K562 (cell line): ENCODE results near the gene ACOT7. TPM values are rescaled to one million over a fixed set of nuclear protein-coding genes. Genes with fewer than 3 reads are reported as not detected.
A peak's percentile ranks its signal among the peaks of the same experiment; 100 is the strongest.

ENCODE experiments used
- ATAC-seq: fragments of 200-7000 bp; cut with Tn5 transposase; 3 replicates; pipeline ENCODE4 v1.9.1; 2020; ENCODE audit warnings: moderate library complexity
- BruUV-seq: library from RNA; stranded (reverse); fragments of 400-500 nt; replicated peaks from 2 replicates; lab custom pipeline; 2021; lab: Mats Ljungman, UMichigan
- CTCF ChIA-PET: fragments of 300-600 bp; formaldehyde crosslinking; extraction: SDS; loops from one replicate; lab custom pipeline; 2021; ENCODE audit warnings: low intra/inter-chr PET ratio; lab: Yijun Ruan, JAX
- POLR2A ChIA-PET: fragments of 300-600, 350-650 bp; sonication (Branson Sonifier 250); formaldehyde crosslinking; extraction: SDS; loops from one replicate; lab custom pipeline; 2021; ENCODE audit warnings: antibody characterized with exemption, inconsistent platforms; lab: Yijun Ruan, JAX
- DNase-seq, 4 experiments: peaks; one replicate each; pipeline versions ENCODE4 v3.0.0 to v3.0.0-alpha.2; 2011 to 2018; ENCODE audit warnings: low spot score in 3 of 4, mixed read lengths in 3 of 4; ENCODE audit errors: extremely low read depth in 1 of 4
- FAIRE-seq: peaks from 2 replicates; lab custom pipeline; 2011; peaks lifted over from hg19 to GRCh38; lab: Jason Lieb, UNC
- H2AFZ ChIP-seq: 2 replicates; pipeline ENCODE4 v1.6.0; 2011; ENCODE audit warnings: low read depth, low read length, control low read depth, inconsistent platforms
- H3K27ac ChIP-seq: fragments of 200-600 bp; 3 replicates; pipeline ENCODE4 v1.8.0; 2011; ENCODE audit warnings: low read depth, mild to moderate bottlenecking, control low read depth, inconsistent platforms, low read length, moderate library complexity, mixed read lengths; ENCODE audit errors: extremely low read depth
- H3K27me3 ChIP-seq, 2 experiments: fragments of 300-600 bp in 1 of 2; 2 replicates in 1 of 2; 3 replicates in 1 of 2; pipeline versions ENCODE4 v1.6.0 to v1.8.0; 2011; ENCODE audit warnings: inconsistent platforms in 2 of 2, low read length in 2 of 2, mild to moderate bottlenecking in 1 of 2, mixed read lengths in 1 of 2, moderate library complexity in 1 of 2; ENCODE audit not compliant: control insufficient read depth in 2 of 2, insufficient read depth in 2 of 2
- H3K36me3 ChIP-seq: fragments of 300-600 bp; 3 replicates; pipeline ENCODE4 v1.8.0; 2011; ENCODE audit warnings: mild to moderate bottlenecking, low read length, inconsistent platforms; ENCODE audit not compliant: control insufficient read depth, insufficient read depth
- H3K4me1 ChIP-seq, 2 experiments: fragments of 200-600 bp in 1 of 2; replicated peaks in 1 of 2; 2 replicates in 1 of 2; 3 replicates in 1 of 2; pipeline versions ENCODE4 v1.5.1 to v1.8.0; 2011; ENCODE audit warnings: inconsistent platforms in 2 of 2, low read length in 2 of 2, mild to moderate bottlenecking in 1 of 2, mixed read lengths in 1 of 2, moderate library complexity in 1 of 2; ENCODE audit not compliant: control insufficient read depth in 2 of 2, insufficient read depth in 2 of 2
- H3K4me2 ChIP-seq: 2 replicates; pipeline ENCODE4 v1.6.1; 2011; ENCODE audit warnings: low read length, control low read depth, inconsistent platforms, mixed read lengths; ENCODE audit not compliant: insufficient read depth
- H3K4me3 ChIP-seq: fragments of 200-600 bp; sonication (generic), shearing (Covaris generic); 2 replicates; pipeline ENCODE4 v1.5.1; 2016; ENCODE audit warnings: control low read depth, inconsistent platforms
- H3K79me2 ChIP-seq: fragments of 200-600 bp; 3 replicates; pipeline ENCODE4 v1.8.0; 2011; ENCODE audit warnings: low read length, inconsistent platforms; ENCODE audit not compliant: control insufficient read depth, insufficient read depth
- H3K9ac ChIP-seq, 2 experiments: 2 replicates each; pipeline versions ENCODE4 v1.6.0 to v1.6.1; 2011; ENCODE audit warnings: low read depth in 2 of 2, low read length in 2 of 2, control low read depth in 1 of 2, inconsistent platforms in 1 of 2, mild to moderate bottlenecking in 1 of 2, mixed read lengths in 1 of 2; ENCODE audit not compliant: insufficient read depth in 1 of 2
- H3K9me1 ChIP-seq: one replicate; pipeline ENCODE4 v1.6.0; 2011; ENCODE audit warnings: inconsistent platforms, mild to moderate bottlenecking, low read length, moderate library complexity; ENCODE audit not compliant: control insufficient read depth, insufficient read depth
- H3K9me3 ChIP-seq: replicated peaks from 2 replicates; pipeline ENCODE4 v1.5.1; 2011; ENCODE audit warnings: low read depth, low read length, inconsistent platforms; ENCODE audit not compliant: control insufficient read depth, insufficient read depth
- H4K20me1 ChIP-seq: replicated peaks from 2 replicates; pipeline ENCODE4 v1.6.1; 2011; ENCODE audit warnings: low read length, inconsistent platforms, mixed read lengths; ENCODE audit not compliant: control insufficient read depth, insufficient read depth
- GTF2B ChIP-seq: IDR thresholded peaks from 2 replicates; pipeline ENCODE4 v1.6.1; 2011; ENCODE audit not compliant: insufficient read length; ENCODE audit errors: extremely low read depth
- HMGN3 ChIP-seq: IDR thresholded peaks from 2 replicates; pipeline ENCODE4 v1.6.1; 2011; ENCODE audit warnings: borderline replicate concordance, low read depth, mild to moderate bottlenecking, mixed read lengths, low read length; ENCODE audit not compliant: insufficient read length; ENCODE audit errors: extremely low read depth
- KLF16 ChIP-seq: IDR thresholded peaks from 2 replicates; pipeline ENCODE4 v1.6.1; 2016; ENCODE audit warnings: antibody characterized with exemption
- RAD21 ChIP-seq, 2 experiments: fragments of 250-450 bp in 1 of 2; fragments of 450-650 bp in 1 of 2; sonication (Bioruptor Pico) in 1 of 2; formaldehyde crosslinking in 1 of 2; IDR thresholded peaks in 1 of 2; conservative IDR thresholded peaks in 1 of 2; 2 replicates each; pipeline versions ENCODE4 v1.4.0 to v1.8.0; 2020 to 2022; ENCODE audit warnings: mild to moderate bottlenecking in 2 of 2, moderate library complexity in 1 of 2
- RB1 ChIP-seq: fragments of 450-650 bp; IDR thresholded peaks from 2 replicates; pipeline ENCODE4 v1.6.1; 2017; ENCODE audit warnings: low read depth, mild to moderate bottlenecking
- RBM34 ChIP-seq: fragments of 200-400 bp; formaldehyde crosslinking; IDR thresholded peaks from 2 replicates; pipeline ENCODE4 v1.6.1; 2018; ENCODE audit warnings: low read length, borderline replicate concordance; ENCODE audit not compliant: insufficient read depth
- SMAD2 ChIP-seq: fragments of 150-350 bp; IDR thresholded peaks from 2 replicates; pipeline ENCODE4 v1.6.1; 2014; ENCODE audit warnings: low read depth, mild to moderate bottlenecking, low read length
- SMC3 ChIP-seq: conservative IDR thresholded peaks from 2 replicates; pipeline ENCODE4 v1.6.1; 2011; ENCODE audit warnings: low read depth, low read length, improper control_type of control experiment; ENCODE audit not compliant: insufficient read depth
- ZNF274 ChIP-seq: IDR thresholded peaks from 2 replicates; pipeline ENCODE4 v1.6.1; 2011; ENCODE audit warnings: low read depth, mild to moderate bottlenecking, low read length, moderate library complexity, borderline replicate concordance
- WGBS: fragments of 100-300 bp; shearing (Covaris generic); methylation state at CpG from one replicate; pipeline ENCODE4 v1.1.6; 2016; ENCODE audit warnings: low coverage, mixed read lengths; ENCODE audit not compliant: insufficient coverage; ENCODE audit errors: missing lambda C conversion rate; 5-methylcytosine and 5-hydroxymethylcytosine counted together
- in situ Hi-C: fragments of 300-500 bp; cut with MboI; formaldehyde crosslinking; loops from 4 replicates; pipeline ENCODE4 v1.15.0; 2018; ENCODE audit warnings: inconsistent platforms, mixed read lengths
- intact Hi-C: fragments of 100-400 bp; cut with micrococcal nuclease; formaldehyde crosslinking; loops from 2 replicates; pipeline ENCODE4 v1.14.2; 2022
- polyA plus RNA-seq, 8 experiments: library from polyadenylated mRNA; depleted of rRNA in 4 of 8; stranded (reverse) in 5 of 8; unstranded in 3 of 8; fragments of >200 nt; fragmentation: Nextera tagmentation in 2 of 8; fragmentation: Illumina TruSeq in 1 of 8; extraction: Ambion mirVana in 2 of 8; extraction: Trizol in 1 of 8; gene quantifications; 2 replicates each; pipeline versions ENCODE4 v1.2.1 to v1.2.3, GENCODE V29; 2011 to 2014; ENCODE audit warnings: inconsistent platforms in 1 of 8, missing spikeins in 1 of 8
- total RNA-seq, 7 experiments: library from RNA; depleted of rRNA in 6 of 7; stranded (reverse); fragments of >200 nt in 6 of 7; fragmentation: Illumina TruSeq in 2 of 7; extraction: Trizol in 2 of 7; gene quantifications; 2 replicates each; pipeline versions ENCODE4 v1.2.1 to v1.2.3, GENCODE V29; 2011 to 2021; ENCODE audit warnings: low replicate concordance in 1 of 7
- TF ChIP-seq, protein P1 (sequence below), 3 experiments: IDR thresholded peaks in 2 of 3; conservative IDR thresholded peaks in 1 of 3; 2 replicates each; pipeline ENCODE4 v1.5.1; 2011 to 2012; ENCODE audit warnings: low read length in 3 of 3, mild to moderate bottlenecking in 3 of 3, control low read depth in 2 of 3, improper control_type of control experiment in 1 of 3, inconsistent platforms in 1 of 3, low read depth in 1 of 3, mixed read lengths in 1 of 3, moderate library complexity in 1 of 3; ENCODE audit not compliant: insufficient read depth in 2 of 3

ACOT7 gene
- total and polyA plus RNA-seq, 9 of the 15 experiments (the other 6 are each of a cell fraction or from before 2014, with no cell fraction given), result 7.0 to 92.6 (median 37.2) TPM

DNA sequence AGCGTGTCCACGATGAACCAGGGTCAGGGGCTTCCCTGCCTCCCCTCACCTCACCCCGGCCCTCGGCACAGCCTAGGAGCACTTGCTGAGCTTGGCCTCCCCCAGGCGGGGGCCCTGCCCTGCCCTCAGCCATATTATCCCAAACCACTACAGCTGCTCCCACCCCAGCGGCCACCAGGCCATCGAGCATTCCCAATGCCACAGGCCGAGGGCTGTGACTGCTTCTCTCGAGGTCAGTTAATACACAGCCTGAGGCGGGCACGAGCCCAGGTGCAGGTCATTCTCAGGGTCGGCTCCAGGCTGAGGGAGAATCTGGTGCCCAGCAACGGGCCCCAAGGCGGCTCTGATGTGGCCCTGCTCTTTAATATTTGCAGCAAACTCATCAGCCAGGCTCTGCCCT, 124.3 kb downstream of the ACOT7 start (continued):
- TF ChIP-seq RBM34 (no peak), SMAD2 (no peak)

GRCh38 chr1:6268415-6268814, 125.2 kb downstream of the ACOT7 start:
- Histone ChIP-seq H3K9me1 (no peaks in the 10 kb centered on the region), H4K20me1 (peaks cover 24% of the 10 kb centered on the region; the same call in 1 of the 2 replicates), H3K4me1 (peaks cover 0 to 69% of the 10 kb centered on the region in 2 experiments; a peak in 3 of 5 replicates), H3K9ac (no peak overlapping the region), H3K4me2 (no peak overlapping the region), H3K27me3 (no peaks in the 10 kb centered on the region), H3K36me3 (no peaks in the 10 kb centered on the region; the same call in 1 of the 3 replicates), H3K27ac (no peak overlapping the region), H3K9me3 (no peaks in the 10 kb centered on the region), H3K79me2 (no peaks in the 10 kb centered on the region), H3K4me3 (no peak overlapping the region), H2AFZ (no peak overlapping the region)
- ChIA-PET POLR2A (interaction anchor here (0.6 to 0.7 kb wide), 2 partner anchors 15 to 27 kb away, joined by 3 to 4 read pairs; no protein-coding TSS in a partner anchor), CTCF (interaction anchor here (0.6 to 1.8 kb wide), 5 partner anchors 12 to 136 kb away, joined by 3 to 20 read pairs (median 3); no protein-coding TSS in a partner anchor)
- DNase-seq, result peak in 1 of 4 experiments; percentile 40
- no peak for FAIRE-seq
- peak; percentile 77 for ATAC-seq
- WGBS, result 49% methylated on average over 21 of the region's 21 CpGs
- intact Hi-C loops (loop anchor here (1.0 kb wide), 1 partner anchor 75 kb away; no protein-coding TSS in a partner anchor), in situ Hi-C loops (loop anchor here (25.0 kb wide), 1 partner anchor 944 kb away; no protein-coding TSS in a partner anchor)
- BruUV-seq, result no TSS peak
- peak; percentile 40 for TF ChIP-seq HMGN3
- TF ChIP-seq KLF16, result no peak
- peak in 1 of 2 experiments; percentile 60; a peak in 2 of 4 replicates for TF ChIP-seq RAD21 (CRISPR knock-in tag; conservative IDR thresholded peaks at IDR 0.05 in 1 of 2, IDR thresholded peaks at IDR 0.05 in 1 of 2)
- TF ChIP-seq, protein P1, sequence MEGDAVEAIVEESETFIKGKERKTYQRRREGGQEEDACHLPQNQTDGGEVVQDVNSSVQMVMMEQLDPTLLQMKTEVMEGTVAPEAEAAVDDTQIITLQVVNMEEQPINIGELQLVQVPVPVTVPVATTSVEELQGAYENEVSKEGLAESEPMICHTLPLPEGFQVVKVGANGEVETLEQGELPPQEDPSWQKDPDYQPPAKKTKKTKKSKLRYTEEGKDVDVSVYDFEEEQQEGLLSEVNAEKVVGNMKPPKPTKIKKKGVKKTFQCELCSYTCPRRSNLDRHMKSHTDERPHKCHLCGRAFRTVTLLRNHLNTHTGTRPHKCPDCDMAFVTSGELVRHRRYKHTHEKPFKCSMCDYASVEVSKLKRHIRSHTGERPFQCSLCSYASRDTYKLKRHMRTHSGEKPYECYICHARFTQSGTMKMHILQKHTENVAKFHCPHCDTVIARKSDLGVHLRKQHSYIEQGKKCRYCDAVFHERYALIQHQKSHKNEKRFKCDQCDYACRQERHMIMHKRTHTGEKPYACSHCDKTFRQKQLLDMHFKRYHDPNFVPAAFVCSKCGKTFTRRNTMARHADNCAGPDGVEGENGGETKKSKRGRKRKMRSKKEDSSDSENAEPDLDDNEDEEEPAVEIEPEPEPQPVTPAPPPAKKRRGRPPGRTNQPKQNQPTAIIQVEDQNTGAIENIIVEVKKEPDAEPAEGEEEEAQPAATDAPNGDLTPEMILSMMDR (IDR thresholded peaks at IDR 0.05 in 2 of 3, conservative IDR thresholded peaks at IDR 0.05 in 1 of 3; ENCODE audit: insufficient read depth in 2 of 3, low read depth in 1 of 3, low read length in 3 of 3), result peak; percentile 47 to 53 (median 53)
- TF ChIP-seq GTF2B, result no peak
- TF ChIP-seq ZNF274, result no peak
- peak; percentile 18; the same call in 1 of the 2 replicates for TF ChIP-seq RB1
- TF ChIP-seq SMC3, result 0 out of 2 replicates have a peak, but pooled peaks have one; percentile 12
